Trophoblast cell (in vitro differentiated cells and primary cell): ENCODE data around the gene AANAT.

ENCODE experiments used
- DNase-seq, 2 donors: peaks; one replicate each; pipeline ENCODE4 v3.0.0-alpha.2; 2016
- H2AFZ ChIP-seq: 2 replicates; pipeline ENCODE4 v1.6.1; 2013; ENCODE audit warnings: low read length, moderate library complexity, mild to moderate bottlenecking; ENCODE audit not compliant: insufficient read depth, poor library complexity
- H2AK5ac ChIP-seq: 2 replicates; pipeline ENCODE4 v1.6.1; 2013; ENCODE audit warnings: mild to moderate bottlenecking, low read length
- H2BK120ac ChIP-seq: 2 replicates; pipeline ENCODE4 v1.6.1; 2013; ENCODE audit warnings: low read length, mild to moderate bottlenecking, moderate library complexity; ENCODE audit not compliant: insufficient read depth, poor library complexity
- H2BK12ac ChIP-seq: 2 replicates; pipeline ENCODE4 v1.6.1; 2013; ENCODE audit warnings: mild to moderate bottlenecking, low read length, moderate library complexity
- H2BK5ac ChIP-seq: 2 replicates; pipeline ENCODE4 v1.6.1; 2013; ENCODE audit warnings: low read length, low read depth, moderate library complexity, mild to moderate bottlenecking; ENCODE audit not compliant: poor library complexity
- H3K14ac ChIP-seq: 2 replicates; pipeline ENCODE4 v1.6.1; 2013; ENCODE audit warnings: mild to moderate bottlenecking, low read length
- H3K18ac ChIP-seq: 2 replicates; pipeline ENCODE4 v1.6.1; 2013; ENCODE audit warnings: mild to moderate bottlenecking, low read length
- H3K23ac ChIP-seq: 2 replicates; pipeline ENCODE4 v1.6.1; 2013; ENCODE audit warnings: low read length
- H3K27ac ChIP-seq: 2 replicates; pipeline ENCODE4 v1.5.1; 2013; ENCODE audit warnings: low read depth, mild to moderate bottlenecking, inconsistent platforms, low read length, moderate library complexity
- H3K27me3 ChIP-seq: 2 replicates; pipeline ENCODE4 v1.6.1; 2013; ENCODE audit warnings: inconsistent platforms, mild to moderate bottlenecking, low read length, moderate library complexity; ENCODE audit not compliant: insufficient read depth
- H3K36me3 ChIP-seq, 2 experiments: 1 replicate in 1 of 2; 2 replicates in 1 of 2; pipeline ENCODE4 v1.6.1; 2013; ENCODE audit warnings: low read length in 2 of 2, mild to moderate bottlenecking in 2 of 2, moderate library complexity in 1 of 2; ENCODE audit not compliant: insufficient read depth in 2 of 2, control insufficient read depth in 1 of 2
- H3K4ac ChIP-seq: 2 replicates; pipeline ENCODE4 v1.6.1; 2013; ENCODE audit warnings: low read depth, mild to moderate bottlenecking, low read length, moderate library complexity
- H3K4me1 ChIP-seq, 2 experiments: 1 replicate in 1 of 2; 2 replicates in 1 of 2; pipeline ENCODE4 v1.6.1; 2013; ENCODE audit warnings: low read length in 2 of 2, mild to moderate bottlenecking in 2 of 2, moderate library complexity in 1 of 2; ENCODE audit not compliant: insufficient read depth in 2 of 2, control insufficient read depth in 1 of 2
- H3K4me2 ChIP-seq: 2 replicates; pipeline ENCODE4 v1.6.1; 2013; ENCODE audit warnings: inconsistent platforms, mild to moderate bottlenecking, low read length, moderate library complexity
- H3K4me3 ChIP-seq: 2 replicates; pipeline ENCODE4 v1.5.1; 2013; ENCODE audit warnings: mild to moderate bottlenecking, low read depth, low read length, inconsistent platforms
- H3K79me1 ChIP-seq: one replicate; pipeline ENCODE4 v1.6.1; 2013; ENCODE audit warnings: low read length
- H3K79me2 ChIP-seq: 2 replicates; pipeline ENCODE4 v1.6.1; 2013; ENCODE audit warnings: low read length, mild to moderate bottlenecking; ENCODE audit not compliant: control insufficient read depth, insufficient read depth, poor library complexity
- H3K9ac ChIP-seq: 2 replicates; pipeline ENCODE4 v1.6.1; 2013; ENCODE audit warnings: mild to moderate bottlenecking, low read length
- H3K9me3 ChIP-seq: 2 replicates; pipeline ENCODE4 v1.6.1; 2013; ENCODE audit warnings: low read depth, mild to moderate bottlenecking, control low read depth, inconsistent platforms, low read length; ENCODE audit not compliant: insufficient read depth
- H4K12ac ChIP-seq: 2 replicates; pipeline ENCODE4 v1.6.1; 2013; ENCODE audit warnings: low read depth, mild to moderate bottlenecking, low read length, moderate library complexity
- H4K8ac ChIP-seq: 2 replicates; pipeline ENCODE4 v1.6.1; 2013; ENCODE audit warnings: low read depth, mild to moderate bottlenecking, low read length, moderate library complexity
- H4K91ac ChIP-seq: one replicate; pipeline ENCODE4 v1.6.1; 2013; ENCODE audit warnings: low read depth, mild to moderate bottlenecking, low read length, moderate library complexity
- WGBS: extraction: QIAGEN DNeasy Blood & Tissue Kit; methylation state at CpG from one replicate; pipeline ENCODE4 v1.1.7; 2013; ENCODE audit warnings: missing lambda C conversion rate; ENCODE audit not compliant: insufficient read length, insufficient coverage; ENCODE audit errors: extremely low coverage; 5-methylcytosine and 5-hydroxymethylcytosine counted together

Gene AANAT

DNA sequence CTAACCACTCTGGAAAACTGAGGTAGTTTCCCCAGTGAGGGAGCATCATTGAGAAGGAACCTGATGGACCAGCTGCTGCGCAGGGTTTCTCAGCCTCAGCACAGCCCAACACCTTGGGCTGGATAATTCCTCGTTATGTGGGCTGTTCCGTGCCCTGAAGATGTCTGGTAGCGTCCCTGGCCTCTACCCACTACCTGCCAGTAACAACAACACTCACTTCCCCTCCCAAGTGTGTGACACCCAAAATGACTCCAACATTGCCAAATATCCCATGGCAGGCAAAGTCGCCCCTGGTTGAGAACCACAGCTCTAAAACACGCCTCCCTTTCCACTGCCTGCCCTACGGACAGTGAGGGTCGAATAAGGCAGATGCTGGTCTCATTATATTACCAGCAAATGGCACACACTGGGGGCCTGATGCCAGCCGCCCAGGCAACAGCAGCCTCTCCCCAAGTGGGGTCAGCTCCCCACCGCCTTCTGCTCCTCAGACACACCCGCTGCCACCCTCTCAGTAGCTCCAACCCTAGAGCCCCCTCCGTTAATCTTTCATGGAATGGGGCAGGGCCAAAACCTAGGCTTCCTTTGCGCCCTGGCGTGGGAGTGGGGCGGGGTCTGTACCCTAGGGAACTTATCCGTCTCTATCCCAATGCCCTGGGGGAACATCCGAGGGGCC, 32.8 kb downstream of the AANAT start:
- H3K9me3 ChIP-seq: peaks cover 4% of the 10 kb centered on the region
- H2AFZ ChIP-seq: no peak overlapping the region
- H3K4me1 ChIP-seq: peaks cover 23 to 34% of the 10 kb centered on the region in 2 experiments
- DNase-seq: no peak
- H3K14ac ChIP-seq: no peak overlapping the region
- H2BK120ac ChIP-seq: no peak overlapping the region
- no peaks in the 10 kb centered on the region for H3K79me2 ChIP-seq
- H3K18ac ChIP-seq: no peak overlapping the region
- H2AK5ac ChIP-seq: no peak overlapping the region
- H3K27ac ChIP-seq: no peak overlapping the region
- no peaks in the 10 kb centered on the region for H3K27me3 ChIP-seq
- H2BK5ac ChIP-seq: no peak overlapping the region
- H4K91ac ChIP-seq: no peak overlapping the region
- H3K4me3 ChIP-seq: no peak overlapping the region
- H3K79me1 ChIP-seq: peaks cover 5% of the 10 kb centered on the region
- peak overlapping the region; percentile 95 for H3K4me2 ChIP-seq
- H3K36me3 ChIP-seq: no peaks in the 10 kb centered on the region
- no CpG with 5 or more reads among the region's 17 CpGs for WGBS
- no peak overlapping the region for H4K12ac ChIP-seq
- no peak overlapping the region for H3K9ac ChIP-seq
- H4K8ac ChIP-seq: no peak overlapping the region
- H3K23ac ChIP-seq: no peak overlapping the region
- H3K4ac ChIP-seq: no peak overlapping the region
- H2BK12ac ChIP-seq: no peak overlapping the region

DNA sequence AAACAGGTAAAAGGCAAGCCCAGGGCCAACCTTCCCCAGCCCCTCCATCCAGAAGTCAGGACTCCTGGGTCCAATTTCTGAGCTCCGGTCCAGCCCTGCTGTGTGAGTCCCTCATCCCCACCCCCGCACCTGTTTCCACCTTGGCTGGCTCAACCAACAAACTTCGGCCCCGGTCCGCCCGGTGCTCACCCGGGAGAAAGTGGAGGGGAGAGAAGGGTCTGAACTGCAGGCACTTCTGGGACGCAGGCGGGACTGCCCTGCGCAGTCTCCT, 33.3 kb downstream of the AANAT start:
- peaks cover 4% of the 10 kb centered on the region for H3K9me3 ChIP-seq
- H3K36me3 ChIP-seq: no peaks in the 10 kb centered on the region
- no peak overlapping the region for H2BK12ac ChIP-seq
- H3K14ac ChIP-seq: peak overlapping the region; percentile 18
- peak overlapping the region; percentile 34 for H3K9ac ChIP-seq
- H3K79me2 ChIP-seq: no peaks in the 10 kb centered on the region
- no peak for DNase-seq
- H2AK5ac ChIP-seq: no peak overlapping the region
- no peak overlapping the region for H2BK120ac ChIP-seq
- H4K12ac ChIP-seq: no peak overlapping the region
- H2BK5ac ChIP-seq: no peak overlapping the region
- H3K4me2 ChIP-seq: peak overlapping the region; percentile 95
- peak overlapping the region; percentile 7 for H4K91ac ChIP-seq
- no CpG with 5 or more reads among the region's 10 CpGs for WGBS
- peaks cover 23 to 34% of the 10 kb centered on the region in 2 experiments for H3K4me1 ChIP-seq
- H3K4ac ChIP-seq: no peak overlapping the region
- peak overlapping the region; percentile 65 for H2AFZ ChIP-seq
- H3K79me1 ChIP-seq: peaks cover 5% of the 10 kb centered on the region
- H3K27me3 ChIP-seq: no peaks in the 10 kb centered on the region
- H3K27ac ChIP-seq: no peak overlapping the region
- no peak overlapping the region for H3K18ac ChIP-seq
- H3K4me3 ChIP-seq: peak overlapping the region; percentile 86
- H3K23ac ChIP-seq: no peak overlapping the region
- H4K8ac ChIP-seq: peak overlapping the region; percentile 7

DNA sequence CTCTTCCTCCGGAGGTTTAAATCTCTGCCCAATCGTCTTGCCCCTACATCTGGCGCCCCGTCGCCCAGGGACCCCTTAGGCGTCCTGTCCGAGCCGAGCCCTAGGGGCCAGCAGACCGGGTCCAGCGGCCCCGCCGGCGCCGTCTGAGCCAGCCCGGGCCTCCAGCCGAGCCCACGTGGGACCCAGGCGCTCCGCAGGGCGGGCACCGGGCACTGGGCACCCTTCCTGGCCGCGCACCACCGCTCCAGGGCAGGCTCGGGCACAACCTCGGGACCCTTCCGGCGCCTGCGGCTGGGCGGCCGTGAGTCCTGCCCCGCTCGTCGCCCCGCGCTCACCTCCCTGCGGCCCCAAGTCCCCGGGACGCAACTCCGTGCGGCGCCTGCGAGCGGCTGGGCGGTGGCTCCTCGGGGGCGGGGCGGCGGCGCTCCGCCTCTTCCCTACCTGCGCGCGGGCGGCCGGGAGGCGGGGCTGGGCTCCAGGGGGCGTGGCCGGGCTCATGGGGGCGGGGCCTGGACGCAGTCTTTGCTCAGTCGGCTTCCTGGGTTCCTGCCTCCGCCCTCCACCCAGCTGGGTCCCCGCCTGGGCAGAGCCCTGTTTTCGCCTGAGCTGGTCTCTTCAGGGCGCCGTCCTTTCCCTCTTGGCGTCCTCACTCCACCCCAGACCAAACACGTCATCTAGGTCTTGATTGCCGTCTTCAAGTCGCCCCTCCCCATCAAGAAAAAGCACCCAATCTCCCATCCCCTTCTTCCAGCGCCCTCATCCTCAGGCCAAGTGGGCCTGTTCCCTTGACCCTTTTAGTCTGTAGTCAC, 33.8 kb downstream of the AANAT start, which contains the start of gene RHBDF2:
Gene RHBDF2 (minus strand): TSS at position 406 of the 809 bp plus-strand sequence. CDS start 19,899 bp downstream, outside the sequence.
- H3K4ac ChIP-seq: no peak within 1 kb of the TSS
- no CpG with 5 or more reads among the region's 72 CpGs for WGBS
- H3K18ac ChIP-seq: no peak within 1 kb of the TSS
- H3K79me1 ChIP-seq: peaks cover 5% of the 10 kb centered on the region
- peak within 1 kb of the TSS; percentile 65 for H2AFZ ChIP-seq
- peak; percentile 71 to 86 for DNase-seq
- H3K9ac ChIP-seq: peak within 1 kb of the TSS; percentile 34
- H2BK5ac ChIP-seq: no peak within 1 kb of the TSS
- H2BK12ac ChIP-seq: no peak within 1 kb of the TSS
- peak within 1 kb of the TSS; percentile 95 for H3K4me2 ChIP-seq
- H3K36me3 ChIP-seq: no peaks in the 10 kb centered on the region
- H3K9me3 ChIP-seq: peaks cover 4% of the 10 kb centered on the region
- H3K79me2 ChIP-seq: no peaks in the 10 kb centered on the region
- peak within 1 kb of the TSS; percentile 18 for H4K8ac ChIP-seq
- peak within 1 kb of the TSS; percentile 33 for H3K14ac ChIP-seq
- peak within 1 kb of the TSS; percentile 86 for H3K4me3 ChIP-seq
- H2BK120ac ChIP-seq: no peak within 1 kb of the TSS
- H3K27ac ChIP-seq: no peak within 1 kb of the TSS
- H4K12ac ChIP-seq: peak within 1 kb of the TSS; percentile 12
- H3K4me1 ChIP-seq: peaks cover 23 to 34% of the 10 kb centered on the region in 2 experiments
- no peaks in the 10 kb centered on the region for H3K27me3 ChIP-seq
- H4K91ac ChIP-seq: peak within 1 kb of the TSS; percentile 7
- no peak within 1 kb of the TSS for H3K23ac ChIP-seq
- H2AK5ac ChIP-seq: peak within 1 kb of the TSS; percentile 1

DNA sequence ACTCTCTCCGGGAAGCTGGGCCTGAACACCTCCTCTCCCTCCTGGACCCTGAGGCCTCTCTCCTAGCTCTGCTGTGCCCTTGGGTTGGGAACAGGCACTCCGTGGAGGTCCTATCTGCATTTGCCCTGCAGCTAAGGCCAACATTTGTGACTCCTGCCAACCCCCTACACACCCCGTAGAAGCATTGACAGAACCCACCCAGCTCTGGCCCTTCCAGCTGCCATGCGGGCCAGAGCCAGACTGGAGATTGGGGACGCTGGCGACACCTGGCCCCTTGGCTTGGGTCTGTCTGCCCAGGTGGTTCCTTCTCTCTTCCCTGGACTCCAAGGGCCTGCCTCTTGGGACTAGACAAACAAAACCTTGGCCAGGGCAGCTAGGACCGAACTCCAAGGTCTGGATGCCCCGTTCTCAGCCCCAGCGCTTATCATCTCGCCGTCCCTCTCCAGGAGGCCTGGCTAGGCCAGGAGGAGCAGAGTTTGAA, 34.5 kb downstream of the AANAT start:
- peak overlapping the region; percentile 1 for H2AK5ac ChIP-seq
- peaks cover 4% of the 10 kb centered on the region for H3K9me3 ChIP-seq
- H4K12ac ChIP-seq: peak overlapping the region; percentile 12
- no peak overlapping the region for H3K27ac ChIP-seq
- H4K8ac ChIP-seq: peak overlapping the region; percentile 13
- H3K23ac ChIP-seq: no peak overlapping the region
- H3K18ac ChIP-seq: no peak overlapping the region
- peak overlapping the region; percentile 33 for H3K14ac ChIP-seq
- no peak overlapping the region for H3K9ac ChIP-seq
- no peaks in the 10 kb centered on the region for H3K36me3 ChIP-seq
- H3K4me2 ChIP-seq: peak overlapping the region; percentile 95
- peaks cover 5% of the 10 kb centered on the region for H3K79me1 ChIP-seq
- H3K4me1 ChIP-seq: peaks cover 23 to 34% of the 10 kb centered on the region in 2 experiments
- no peak overlapping the region for H3K4ac ChIP-seq
- no peaks in the 10 kb centered on the region for H3K27me3 ChIP-seq
- no peaks in the 10 kb centered on the region for H3K79me2 ChIP-seq
- H2BK12ac ChIP-seq: no peak overlapping the region
- H3K4me3 ChIP-seq: no peak overlapping the region
- no peak overlapping the region for H2BK5ac ChIP-seq
- no CpG with 5 or more reads among the region's 11 CpGs for WGBS
- H2AFZ ChIP-seq: peak overlapping the region; percentile 24
- DNase-seq: no peak
- no peak overlapping the region for H2BK120ac ChIP-seq
- H4K91ac ChIP-seq: peak overlapping the region; percentile 3
